NCI-H2196 treated with DMSO at 0.1 percent for 48 hours (cell line): ENCODE data around the gene GOLGA8M.
"Not testable (repeated sequence)": the region's sequence is repeated elsewhere in the genome, so short reads cannot be mapped to it uniquely, and the experiment has no call there.

Source experiments
- DNase-seq: peaks from one replicate; lab custom pipeline; 2025; ENCODE audit not compliant: unreplicated experiment; lab: John Stamatoyannopoulos, UW

The GOLGA8M gene

DNA sequence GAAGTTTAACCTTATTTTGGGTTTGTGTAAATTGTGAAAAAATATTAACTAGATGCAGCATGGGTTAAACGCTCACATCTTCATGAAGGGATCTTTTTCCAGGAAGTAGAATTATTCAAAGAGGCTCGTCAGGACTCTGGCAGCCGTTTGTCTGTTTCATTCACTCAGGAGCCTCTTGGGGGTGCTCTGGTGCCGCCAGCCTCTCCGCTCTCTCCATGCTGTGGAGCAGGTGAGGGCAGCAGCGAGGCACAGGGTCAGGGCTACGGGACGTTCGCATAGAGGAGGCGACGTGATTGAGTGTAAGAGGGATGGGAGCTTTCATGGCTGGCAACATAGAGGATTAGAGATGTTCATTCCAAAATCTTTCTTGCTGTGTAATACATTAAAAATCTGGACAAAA, 48.5 kb downstream of the GOLGA8M start:
- not testable (repeated sequence) for DNase-seq

DNA sequence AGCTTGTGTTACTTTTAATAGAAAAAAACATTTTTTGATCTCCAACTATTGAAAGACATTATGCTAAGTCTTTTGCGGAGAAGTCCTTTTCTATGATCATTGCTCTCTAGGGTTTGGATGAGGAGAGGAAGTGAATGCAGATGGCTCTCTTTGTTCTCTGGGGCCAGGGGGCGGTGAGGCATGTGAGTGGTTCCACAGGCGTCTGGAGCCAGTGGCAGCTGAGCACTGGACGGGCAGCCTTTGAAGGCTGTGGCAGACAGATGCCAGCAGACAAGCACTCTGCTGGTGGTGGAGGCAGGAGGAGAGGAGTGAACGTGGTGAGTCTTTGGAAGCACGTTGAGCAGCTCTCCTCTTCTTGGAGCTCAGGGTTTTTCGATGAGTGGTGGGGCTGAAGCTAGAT, 51.5 kb downstream of the GOLGA8M start:
- not testable (repeated sequence) for DNase-seq

GRCh38 chr15:28656018-28656360, 56.2 kb downstream of the GOLGA8M start:
- DNase-seq: not testable (repeated sequence)

GRCh38 chr15:28655329-28656017, 56.7 kb downstream of the GOLGA8M start:
- DNase-seq: not testable (repeated sequence)

DNA sequence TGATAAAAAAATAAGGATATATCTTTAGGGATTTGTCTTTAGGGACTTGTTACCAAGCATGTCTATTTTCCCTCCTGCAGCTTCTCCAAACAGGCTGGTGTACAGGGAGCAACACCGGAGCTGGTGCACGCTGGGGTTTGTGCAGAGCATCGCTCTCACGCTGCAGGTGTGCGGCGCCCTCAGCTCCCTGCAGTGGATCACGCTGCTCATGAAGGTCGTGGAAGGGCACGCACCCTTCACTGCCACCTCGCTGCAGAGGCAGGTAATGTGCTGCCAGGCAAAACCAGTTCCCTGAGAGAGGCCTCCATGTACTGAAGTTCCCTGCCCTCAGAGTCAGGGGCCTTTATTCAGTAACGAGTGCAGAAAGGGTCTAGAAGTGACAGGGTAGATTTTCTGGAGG, 58.0 kb downstream of the GOLGA8M start:
- not testable (repeated sequence) for DNase-seq

DNA sequence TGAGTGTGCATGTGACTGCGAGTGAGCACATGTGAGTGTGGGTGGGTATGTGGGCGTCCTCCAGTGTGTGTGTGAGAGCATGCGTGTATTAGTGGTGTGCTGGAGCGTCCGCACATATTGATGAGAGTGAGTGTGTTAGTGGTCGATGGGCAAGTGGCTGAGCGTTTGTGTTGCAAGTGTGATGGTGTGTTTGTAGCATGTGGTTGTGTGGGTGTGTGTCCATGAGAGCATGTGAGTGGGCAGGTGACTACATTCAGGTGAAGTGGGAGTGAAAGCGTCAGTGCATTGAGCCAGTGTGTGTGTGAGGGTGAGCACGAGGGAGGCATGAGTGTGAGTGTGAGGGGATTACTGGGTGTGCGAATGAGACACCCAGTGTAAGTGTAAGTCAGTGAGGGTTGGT, 59.7 kb downstream of the GOLGA8M start:
- not testable (repeated sequence) for DNase-seq
